Stimulated activated CD4-positive, alpha-beta T cell treated with anti-CD3 and anti-CD28 coated beads, Interleukin-1b, Interleukin-23, amount 100 ng/mL, for 4 hours (primary cell): Measurements from ENCODE around the gene ELSPBP1.
"Not testable (repeated sequence)": the region's sequence is repeated elsewhere in the genome, so short reads cannot be mapped to it uniquely, and the experiment has no call there.

ENCODE experiments used
- DNase-seq, 2 donors: peaks; one replicate each; pipeline ENCODE4 v3.0.0-alpha.2; 2020; ENCODE audit warnings: low read depth in 2 of 2

The ELSPBP1 gene

DNA sequence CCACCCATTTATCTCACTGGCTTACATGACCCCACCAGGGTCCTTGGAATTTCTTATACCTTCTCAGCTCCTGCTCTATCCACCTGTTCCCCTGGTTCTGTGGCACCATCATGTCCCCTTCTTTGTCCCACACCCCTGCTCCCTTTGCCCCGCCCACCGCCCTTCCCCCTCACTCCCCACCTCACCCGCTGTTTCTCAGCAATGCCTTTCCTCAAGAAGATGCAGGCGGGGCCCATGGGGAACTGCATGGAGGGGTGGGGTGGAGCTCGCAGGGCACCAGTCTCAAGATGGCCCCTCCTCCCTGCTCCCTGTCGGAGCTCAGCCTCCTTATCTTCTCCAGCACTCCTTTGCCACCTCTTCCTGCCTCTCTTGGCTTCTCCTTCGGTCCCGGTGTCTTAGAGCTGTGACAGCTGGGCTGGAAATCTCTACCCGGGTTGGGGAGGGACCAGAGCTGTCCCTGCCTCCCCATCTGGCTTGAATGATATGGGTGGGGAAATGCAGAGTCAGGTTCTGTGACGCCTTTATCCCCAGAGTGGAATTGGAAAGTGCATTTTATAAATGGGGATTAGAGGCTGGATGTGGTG lies 49.3 kb downstream of the ELSPBP1 start, which contains the start of gene CABP5:
TSS of gene CABP5 (minus strand) at position 405 of the 584 bp plus-strand sequence. CDS start at position 248, 157 bp downstream.
- DNase-seq, result no peak

DNA sequence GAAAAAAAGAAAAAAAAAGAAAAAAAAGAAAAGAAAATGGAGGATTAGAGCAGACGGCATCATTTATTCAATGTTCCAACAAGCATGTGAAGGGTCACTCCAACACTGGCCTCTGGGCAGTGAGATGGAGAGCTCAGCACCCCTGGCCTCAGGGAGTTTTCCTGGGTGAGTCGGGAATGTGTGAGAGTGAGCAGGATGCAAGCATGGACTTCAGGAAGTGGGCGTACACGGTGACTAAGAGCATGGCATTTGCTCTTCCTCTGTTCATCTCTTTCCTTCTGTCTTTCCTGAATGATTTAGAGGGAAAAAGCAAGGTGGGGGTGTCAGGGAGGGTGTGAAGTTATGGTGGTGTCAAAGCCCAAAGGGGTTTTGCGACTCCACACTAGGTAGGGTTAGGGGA lies 50.1 kb downstream of the ELSPBP1 start:
- no peak for DNase-seq

DNA sequence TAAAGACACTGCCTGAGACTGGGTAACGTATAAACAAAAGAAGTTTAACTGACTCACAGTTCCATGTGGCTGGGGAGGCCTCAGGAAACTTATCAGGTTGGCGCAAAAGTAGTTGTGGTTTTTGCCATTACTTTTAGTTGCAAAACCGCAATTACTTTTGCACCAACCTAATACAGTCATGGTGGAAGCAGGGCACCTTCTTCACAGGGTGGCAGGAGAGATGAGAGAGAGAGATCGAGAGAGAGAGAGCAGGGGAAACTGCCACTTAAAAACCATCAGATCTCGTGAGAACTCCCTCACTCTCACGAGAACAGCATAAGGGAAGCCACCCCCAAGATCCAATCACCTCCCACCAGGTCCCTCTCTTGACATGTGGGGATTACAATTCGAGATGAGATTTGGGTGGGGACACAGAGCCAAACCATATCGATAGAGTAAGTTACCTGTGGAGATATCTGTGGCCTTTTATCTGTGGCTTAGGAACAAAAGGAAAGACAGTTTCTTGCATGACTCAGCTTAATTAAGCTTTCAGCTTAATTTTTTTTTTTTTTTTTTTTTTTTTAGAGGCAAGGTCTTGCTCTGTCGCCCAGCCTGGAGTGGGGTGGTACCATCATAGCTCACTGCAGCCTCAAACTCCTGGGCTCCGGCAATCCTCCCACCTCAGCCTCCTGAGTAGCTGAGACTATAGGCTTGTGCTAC lies 57.1 kb downstream of the ELSPBP1 start:
- no peak for DNase-seq

DNA sequence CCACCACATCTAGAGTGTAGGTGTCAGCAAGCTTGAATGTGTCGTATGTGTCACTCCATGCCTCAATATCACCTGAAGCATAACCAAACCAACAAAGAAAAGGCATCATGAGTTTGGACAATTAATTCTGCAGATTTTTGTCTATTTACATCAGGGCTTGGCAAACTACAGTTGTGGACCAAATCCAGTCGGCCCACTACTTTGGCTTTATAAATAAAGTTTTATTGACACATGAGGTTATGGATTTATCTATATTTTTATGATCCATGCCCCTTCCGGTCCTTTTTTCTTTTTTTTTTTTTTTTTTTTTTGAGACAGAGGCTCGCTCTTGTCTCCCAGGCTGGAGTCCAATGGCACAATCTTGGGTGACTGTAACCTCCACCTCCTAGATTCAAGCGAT lies 58.6 kb downstream of the ELSPBP1 start:
- no peak for DNase-seq

DNA sequence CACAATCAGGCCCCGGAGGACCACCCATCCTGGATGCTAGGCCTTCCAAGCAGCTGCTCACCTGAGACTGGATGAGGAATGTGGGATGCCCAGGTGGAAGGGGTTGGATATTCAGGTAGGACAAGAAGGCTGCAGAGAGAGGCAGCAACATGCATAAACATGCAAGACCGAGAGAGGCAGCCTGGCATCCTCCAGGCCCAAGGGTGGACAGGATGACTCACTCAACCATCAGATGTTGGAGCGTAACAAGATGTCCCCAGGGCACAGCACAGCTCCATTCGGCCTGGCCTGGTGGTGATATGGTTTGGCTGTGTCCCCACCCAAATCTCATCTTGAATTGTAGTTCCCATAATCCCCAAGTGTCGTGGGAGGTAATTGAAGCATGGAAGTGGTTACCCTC lies 59.4 kb downstream of the ELSPBP1 start:
- DNase-seq, result no peak

DNA sequence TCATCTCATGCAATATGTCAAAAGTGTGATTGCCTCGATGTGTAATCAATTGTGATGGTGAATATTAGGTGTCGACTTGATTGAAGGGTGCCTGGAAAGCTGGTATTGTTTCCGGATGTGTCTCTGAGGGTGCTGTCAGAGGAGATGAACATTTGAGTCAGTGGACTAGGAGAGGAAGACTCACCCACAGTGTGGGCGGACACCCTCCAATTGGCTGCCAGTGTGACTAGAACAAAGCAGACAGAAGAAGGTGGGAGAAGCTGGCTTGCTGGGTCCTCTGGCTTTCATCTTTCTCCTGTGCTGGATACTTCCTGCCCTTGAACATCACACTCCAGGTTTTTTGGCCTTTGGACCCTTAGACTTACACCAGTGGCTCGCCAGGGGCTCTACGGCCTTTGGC lies 64.9 kb downstream of the ELSPBP1 start:
- no peak for DNase-seq

DNA sequence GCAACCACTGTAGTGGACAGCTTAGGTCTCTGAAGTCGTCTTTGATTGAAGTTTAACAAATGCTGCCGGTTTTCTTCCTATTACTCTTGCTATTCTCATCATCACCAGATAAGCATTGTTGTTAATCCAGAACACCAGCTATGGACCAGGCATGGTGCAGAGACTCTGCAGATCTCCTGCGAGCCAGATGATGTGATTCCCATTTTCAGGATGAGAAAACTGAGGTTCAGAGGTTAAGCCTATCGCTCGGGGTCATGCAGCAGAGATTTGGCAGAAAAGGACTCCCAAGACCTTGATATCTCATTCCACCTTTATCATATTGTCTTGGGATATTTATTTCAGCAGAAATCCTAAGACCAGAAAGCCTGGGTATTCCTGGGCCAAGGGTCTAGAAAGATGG lies 65.9 kb downstream of the ELSPBP1 start:
- DNase-seq, result no peak

DNA sequence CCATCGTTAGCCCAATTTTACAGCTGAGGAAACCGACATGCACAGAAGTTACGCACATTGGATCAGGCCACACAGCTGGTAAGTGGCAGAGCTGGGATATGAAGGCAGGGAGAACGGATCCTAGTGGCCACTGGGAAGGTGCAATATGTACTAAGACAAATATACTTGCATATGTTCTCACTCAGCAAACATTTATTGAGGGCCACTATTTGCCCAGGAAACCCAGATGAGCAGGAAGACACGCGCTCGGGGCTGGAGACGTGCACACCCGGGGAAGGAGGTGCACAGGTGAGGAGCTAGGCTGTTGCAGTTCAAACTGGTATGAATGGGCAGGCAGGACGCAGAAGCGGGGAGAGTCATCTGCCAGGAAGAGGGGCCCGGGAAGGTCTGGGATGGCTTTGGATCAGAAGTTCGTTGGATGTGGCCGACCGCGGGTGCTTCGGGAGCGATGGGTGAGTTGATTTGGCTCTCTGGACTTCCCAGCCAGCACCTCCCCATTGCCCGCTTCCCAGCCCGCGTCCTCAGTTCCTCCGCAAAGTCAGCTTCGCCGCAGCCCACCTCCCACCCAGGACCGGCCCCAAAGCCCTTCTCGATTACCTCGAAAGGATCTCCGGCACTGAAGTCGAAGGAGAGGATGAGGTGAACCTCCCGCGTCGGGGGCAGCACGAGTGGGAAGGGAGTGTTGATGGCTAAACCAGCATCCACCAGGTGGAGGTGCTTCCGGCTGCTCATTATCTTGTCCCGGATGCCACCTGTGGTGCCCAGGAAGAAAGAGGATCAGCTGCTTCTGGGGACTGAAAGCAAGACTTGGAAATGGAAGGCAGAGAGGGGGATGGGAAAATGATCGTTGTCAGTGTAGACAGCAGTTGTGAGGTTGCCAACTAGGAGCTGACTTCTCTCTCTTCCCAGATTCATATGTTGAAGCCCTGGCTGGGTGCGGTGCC lies 67.2 kb downstream of the ELSPBP1 start:
- no peak for DNase-seq

DNA sequence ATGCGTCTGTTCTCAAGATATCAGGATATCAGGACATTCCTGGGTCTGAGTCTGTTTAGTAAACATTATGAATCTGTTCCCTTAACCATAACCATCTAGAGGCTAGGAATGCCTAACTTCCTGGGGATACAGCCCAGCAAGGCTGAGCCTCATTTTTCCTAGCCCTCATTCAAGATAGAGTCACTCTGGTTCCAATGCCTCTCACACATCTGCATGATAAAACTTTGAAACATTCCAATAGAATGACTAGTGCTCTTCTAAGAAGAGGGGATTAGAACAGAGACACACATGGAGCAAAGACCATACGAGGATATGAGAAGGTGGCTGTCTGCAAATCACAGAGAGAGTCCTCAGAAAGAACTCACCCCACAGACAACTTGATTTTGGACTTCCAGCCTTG lies 70.1 kb downstream of the ELSPBP1 start:
- DNase-seq, result no peak

DNA sequence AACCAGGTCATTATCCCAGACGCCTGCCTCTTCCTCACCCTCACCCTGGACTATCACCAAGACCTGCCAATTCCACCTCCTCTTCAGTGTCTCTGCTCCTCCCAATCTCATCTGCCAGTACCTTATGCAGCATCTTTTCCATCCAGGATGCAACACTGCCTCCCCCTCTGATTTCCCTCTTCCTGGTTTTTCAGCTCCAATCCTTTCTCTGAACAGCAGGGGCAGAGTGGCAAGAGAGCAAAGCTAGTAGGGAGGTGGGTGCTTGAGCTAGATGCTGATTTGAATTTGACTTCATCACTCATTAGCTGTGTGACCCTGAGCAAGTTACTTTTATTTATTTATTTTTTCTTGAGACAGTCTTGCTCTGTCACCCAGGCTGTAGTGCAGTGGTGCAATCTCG lies 75.0 kb downstream of the ELSPBP1 start:
- no peak for DNase-seq

DNA sequence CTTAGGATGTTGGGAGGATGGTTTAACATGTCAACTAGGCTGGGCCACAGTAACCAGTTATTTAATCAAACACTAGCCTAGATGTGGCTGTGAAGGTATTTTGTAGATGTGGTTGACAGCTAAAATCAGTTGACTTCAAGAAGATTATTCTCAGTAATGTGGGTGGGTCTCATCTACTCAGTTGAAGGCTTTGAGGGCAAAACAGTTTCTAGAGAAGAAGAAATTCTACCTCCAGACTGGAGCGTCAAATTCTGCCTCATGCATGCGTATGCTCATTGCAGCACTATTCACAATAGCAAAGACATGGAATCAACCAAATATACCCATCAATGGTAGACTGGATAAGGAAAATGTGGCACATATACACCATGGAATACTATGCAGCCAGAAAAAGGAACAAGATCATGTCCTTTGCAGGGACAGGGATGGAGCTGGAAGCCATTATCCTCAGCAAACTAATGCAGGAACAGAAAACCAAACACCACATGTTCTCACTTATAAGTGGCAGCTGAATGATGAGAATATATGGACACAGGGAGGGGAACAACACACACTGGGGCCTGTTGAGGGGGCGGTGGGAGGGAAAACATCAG lies 75.8 kb downstream of the ELSPBP1 start:
- DNase-seq, result not testable (repeated sequence)
